OCI-LY1 (cell line): Measurements from ENCODE around the gene LATS2.

ENCODE experiments used
- CTCF ChIP-seq: fragments of 200-600 bp; sonication (generic), shearing (Covaris generic); IDR thresholded peaks from 2 replicates; pipeline ENCODE4 v1.5.1; 2017; ENCODE audit warnings: mild to moderate bottlenecking, antibody characterized with exemption, low read length, moderate library complexity, mixed read lengths
- EZH2 ChIP-seq: fragments of 200-600 bp; sonication (generic), shearing (Covaris generic); IDR thresholded peaks from 2 replicates; pipeline ENCODE4 v1.8.0; 2017; ENCODE audit warnings: borderline replicate concordance, mixed run types, mild to moderate bottlenecking, antibody characterized with exemption, low read length, moderate library complexity, mixed read lengths

DNA sequence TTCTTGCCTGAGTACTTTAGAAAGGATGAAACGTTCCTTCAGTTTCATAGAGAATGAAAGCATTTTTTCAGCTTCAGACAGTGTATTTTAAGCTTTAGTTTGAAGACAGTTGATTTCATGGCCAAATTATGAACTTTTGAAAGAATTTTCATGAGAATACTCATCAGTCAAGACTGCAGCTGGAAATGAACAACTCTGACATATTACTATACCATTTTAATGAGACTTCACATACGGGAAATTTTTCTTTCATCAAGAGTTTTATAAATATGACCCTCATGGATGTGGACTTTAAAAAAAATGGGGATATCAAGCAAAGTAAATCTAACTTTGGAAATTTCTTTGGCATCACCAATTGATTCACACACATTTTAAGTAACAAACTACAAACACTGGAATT is 6.4 kb downstream of the LATS2 start:
- TF ChIP-seq CTCF (no peak), EZH2 (no peak)
